ENCODE results near the gene APCDD1L.

APCDD1L gene

GRCh38 chr20:58464838-58465237 is 50.4 kb downstream of the APCDD1L start:
- DNase-seq = no peak

GRCh38 chr20:58463256-58463655 is 51.9 kb downstream of the APCDD1L start:
- no peak for DNase-seq

GRCh38 chr20:58461899-58462298 is 53.3 kb downstream of the APCDD1L start:
- DNase-seq = no peak

- DNase-seq = no peak
Measured at GRCh38 chr20:58461104-58461503, 54.1 kb downstream of the APCDD1L start.

- DNase-seq = no peak
Measured at GRCh38 chr20:58459058-58459750, 56.0 kb downstream of the APCDD1L start.

- DNase-seq = no peak
Measured at GRCh38 chr20:58458342-58459057, 56.7 kb downstream of the APCDD1L start.

GRCh38 chr20:58457083-58457695 is 58.0 kb downstream of the APCDD1L start:
- DNase-seq = no peak

- DNase-seq = no peak
Measured at GRCh38 chr20:58454460-58454859, 60.7 kb downstream of the APCDD1L start.

- no peak for DNase-seq
Measured at GRCh38 chr20:58453391-58453790, 61.8 kb downstream of the APCDD1L start.

- DNase-seq = no peak
Measured at GRCh38 chr20:58452667-58453255, 62.4 kb downstream of the APCDD1L start.

GRCh38 chr20:58450254-58450653 is 64.9 kb downstream of the APCDD1L start:
- no peak for DNase-seq

- no peak for DNase-seq
Measured at GRCh38 chr20:58449681-58450221, 65.4 kb downstream of the APCDD1L start.

- DNase-seq = no peak
Measured at GRCh38 chr20:58448958-58449357, 66.2 kb downstream of the APCDD1L start.

GRCh38 chr20:58447511-58448391 is 67.4 kb downstream of the APCDD1L start:
- DNase-seq = peak in 3 of 5 donors; percentile 27 to 46 (median 43)

GRCh38 chr20:58446960-58447265 is 68.3 kb downstream of the APCDD1L start:
- no peak for DNase-seq

- no peak for DNase-seq
Measured at GRCh38 chr20:58446264-58446959, 68.8 kb downstream of the APCDD1L start.

GRCh38 chr20:58444746-58445255 is 70.4 kb downstream of the APCDD1L start:
- DNase-seq = no peak

GRCh38 chr20:58441723-58442122 is 73.5 kb downstream of the APCDD1L start:
- DNase-seq = no peak

- no peak for DNase-seq
Measured at GRCh38 chr20:58440021-58440767, 75.0 kb downstream of the APCDD1L start.

- DNase-seq = no peak
Measured at GRCh38 chr20:58438970-58439808, 76.0 kb downstream of the APCDD1L start.

Data from T-helper 1 cell (primary cell).